DOHH2 (cell line): ENCODE data around the gene LMAN1.

Experiments
- H3F3A ChIP-seq: fragments of 200-600 bp; sonication (generic), shearing (Covaris generic); 2 replicates; pipeline ENCODE4 v1.6.0; 2016; ENCODE audit warnings: antibody characterized with exemption, mild to moderate bottlenecking; ENCODE audit not compliant: control insufficient read depth, insufficient read depth
- H3K27ac ChIP-seq: fragments of 200-600 bp; sonication (generic); 2 replicates; pipeline ENCODE4 v1.5.1; 2014; ENCODE audit warnings: low read depth, mild to moderate bottlenecking, low read length, moderate library complexity
- H3K27me3 ChIP-seq: fragments of 200-600 bp; sonication (generic); 2 replicates; pipeline ENCODE4 v1.6.1; 2014; ENCODE audit warnings: mild to moderate bottlenecking, low read length, mixed read lengths; ENCODE audit not compliant: control insufficient read depth
- H3K36me3 ChIP-seq: fragments of 200-600 bp; sonication (generic); 2 replicates; pipeline ENCODE4 v1.6.1; 2014; ENCODE audit warnings: mild to moderate bottlenecking, low read length, moderate library complexity, mixed read lengths; ENCODE audit not compliant: control insufficient read depth
- H3K4me1 ChIP-seq: fragments of 200-600 bp; sonication (generic); 2 replicates; pipeline ENCODE4 v1.6.1; 2014; ENCODE audit warnings: mild to moderate bottlenecking, low read length, mixed read lengths; ENCODE audit not compliant: control insufficient read depth
- H3K4me2 ChIP-seq: fragments of 200-600 bp; sonication (generic); 2 replicates; pipeline ENCODE4 v1.6.0; 2014; ENCODE audit warnings: mild to moderate bottlenecking, low read length, moderate library complexity
- H3K4me3 ChIP-seq: fragments of 200-600 bp; sonication (generic); 2 replicates; pipeline ENCODE4 v1.5.1; 2014; ENCODE audit warnings: mild to moderate bottlenecking, low read length, mixed read lengths
- H3K79me2 ChIP-seq: fragments of 200-600 bp; sonication (generic); 2 replicates; pipeline ENCODE4 v1.6.1; 2014; ENCODE audit warnings: mild to moderate bottlenecking, low read length, mixed read lengths; ENCODE audit not compliant: control insufficient read depth
- H3K9me2 ChIP-seq: fragments of 200-600 bp; sonication (generic); replicated peaks from 2 replicates; pipeline ENCODE4 v1.6.1; 2014; ENCODE audit warnings: mild to moderate bottlenecking, low read length, mixed read lengths; ENCODE audit not compliant: control insufficient read depth
- H3K9me3 ChIP-seq: fragments of 200-600 bp; sonication (generic); 2 replicates; pipeline ENCODE4 v1.6.1; 2014; ENCODE audit warnings: antibody characterized with exemption, low read length, mixed read lengths; ENCODE audit not compliant: control insufficient read depth, insufficient read depth
- H4K20me1 ChIP-seq: fragments of 200-600 bp; sonication (generic); 2 replicates; pipeline ENCODE4 v1.6.0; 2014; ENCODE audit warnings: low read depth, mild to moderate bottlenecking, antibody characterized with exemption, low read length, moderate library complexity; ENCODE audit not compliant: control insufficient read depth, insufficient read depth
- CTCF ChIP-seq: fragments of 200-600 bp; sonication (generic); IDR thresholded peaks from one replicate; pipeline ENCODE4 v1.5.1; 2014; ENCODE audit warnings: antibody characterized with exemption, mild to moderate bottlenecking, low read depth, low read length; ENCODE audit not compliant: poor library complexity, severe bottlenecking
- EZH2phosphoT487 ChIP-seq: fragments of 200-600 bp; sonication (generic); IDR thresholded peaks from 2 replicates; pipeline ENCODE4 v1.6.1; 2017; ENCODE audit warnings: borderline replicate concordance, mild to moderate bottlenecking, antibody characterized with exemption, low read length, moderate library complexity, mixed read lengths

The LMAN1 gene

DNA sequence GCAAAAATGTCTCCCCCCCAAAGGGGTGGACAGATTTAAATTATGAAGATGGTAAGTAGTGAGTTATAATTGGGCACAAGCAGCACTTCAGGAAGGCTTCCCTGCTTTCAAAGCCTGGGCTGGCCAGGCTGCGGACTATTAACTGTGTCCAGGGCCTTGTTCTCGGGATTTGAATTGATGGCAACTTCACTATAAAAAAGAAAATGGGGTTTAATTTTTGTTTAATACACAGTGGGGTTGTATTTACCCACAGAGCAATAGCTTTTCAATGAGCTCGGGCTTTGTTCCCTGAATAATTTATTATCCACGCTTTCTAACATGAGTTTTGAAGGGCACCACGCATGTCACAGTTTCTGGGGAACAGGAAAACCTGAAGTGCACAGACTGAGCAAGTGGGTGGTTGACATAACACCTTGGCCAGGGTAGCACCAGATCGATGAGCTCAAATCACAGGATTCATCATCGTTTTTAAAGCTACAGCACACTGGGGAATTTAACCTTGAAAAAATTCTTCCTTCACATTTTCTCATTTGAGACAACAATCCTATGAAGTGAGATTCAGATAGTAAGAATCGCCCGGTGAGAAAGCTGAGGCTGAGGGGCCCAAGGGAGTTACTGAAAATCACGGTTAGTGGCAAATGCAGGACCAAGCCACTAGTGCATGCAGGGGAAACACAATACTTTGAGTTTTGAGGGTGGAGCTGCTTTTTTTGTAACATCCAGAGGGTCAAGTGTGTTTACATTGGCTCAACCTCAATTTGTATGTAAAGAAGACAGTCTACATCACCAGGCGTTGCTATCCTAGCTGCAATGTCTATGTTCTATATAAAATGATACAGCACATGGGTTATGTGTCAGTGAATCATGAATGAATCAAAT, 28.9 kb upstream of the LMAN1 start:
- H3K4me2 ChIP-seq, result no peak overlapping the region
- no peaks in the 10 kb centered on the region for H3K9me2 ChIP-seq
- no peaks in the 10 kb centered on the region for H3K9me3 ChIP-seq
- H3K36me3 ChIP-seq, result no peaks in the 10 kb centered on the region
- H3F3A ChIP-seq, result no peaks in the 10 kb centered on the region
- H3K27ac ChIP-seq, result no peak overlapping the region
- H3K79me2 ChIP-seq, result no peaks in the 10 kb centered on the region
- H4K20me1 ChIP-seq, result no peaks in the 10 kb centered on the region
- no peaks in the 10 kb centered on the region for H3K4me1 ChIP-seq
- 0 out of 2 replicates have a peak, but pooled peaks cover 4% of the 10 kb centered on the region for H3K27me3 ChIP-seq
- no peak overlapping the region for H3K4me3 ChIP-seq
- TF ChIP-seq EZH2phosphoT487, result no peak
- no peak for TF ChIP-seq CTCF

- Histone ChIP-seq H3K9me2 (no peaks in the 10 kb centered on the region), H4K20me1 (no peaks in the 10 kb centered on the region), H3K4me2 (no peak overlapping the region), H3K79me2 (no peaks in the 10 kb centered on the region), H3K9me3 (no peaks in the 10 kb centered on the region), H3K4me1 (no peaks in the 10 kb centered on the region), H3K27ac (no peak overlapping the region), H3K4me3 (no peak overlapping the region), H3K27me3 (0 out of 2 replicates have a peak, but pooled peaks cover 4% of the 10 kb centered on the region), H3K36me3 (no peaks in the 10 kb centered on the region), H3F3A (no peaks in the 10 kb centered on the region)
- no peak for TF ChIP-seq CTCF
- TF ChIP-seq EZH2phosphoT487, result no peak
Observed at GRCh38 chr18:59386909-59387686, 28.0 kb upstream of the LMAN1 start.

GRCh38 chr18:59385191-59385590, 26.1 kb upstream of the LMAN1 start:
- no peaks in the 10 kb centered on the region for H3K79me2 ChIP-seq
- no peaks in the 10 kb centered on the region for H3K9me2 ChIP-seq
- no peak overlapping the region for H3K4me2 ChIP-seq
- H3K27me3 ChIP-seq, result 0 out of 2 replicates have a peak, but pooled peaks cover 4% of the 10 kb centered on the region
- no peaks in the 10 kb centered on the region for H3K4me1 ChIP-seq
- no peak overlapping the region for H3K27ac ChIP-seq
- H3K36me3 ChIP-seq, result no peaks in the 10 kb centered on the region
- no peak overlapping the region for H3K4me3 ChIP-seq
- no peak for TF ChIP-seq CTCF
- TF ChIP-seq EZH2phosphoT487, result no peak
- H3K9me3 ChIP-seq, result no peaks in the 10 kb centered on the region
- no peaks in the 10 kb centered on the region for H3F3A ChIP-seq
- H4K20me1 ChIP-seq, result no peaks in the 10 kb centered on the region
